ENCODE results near the gene ATP6V1G1.
"Not testable (repeated sequence)": the region's sequence is repeated elsewhere in the genome, so short reads cannot be mapped to it uniquely, and the experiment has no call there.

The ATP6V1G1 gene

GRCh38 chr9:114580609-114581193 lies 6.9 kb upstream of the ATP6V1G1 start:
- no peak for DNase-seq

- DNase-seq: no peak
Observed at GRCh38 chr9:114583371-114584155, 4.0 kb upstream of the ATP6V1G1 start.

GRCh38 chr9:114588210-114588609 lies 641 bp downstream of the ATP6V1G1 start:
- peak; percentile 23 for DNase-seq

GRCh38 chr9:114588651-114589526 lies 1.3 kb downstream of the ATP6V1G1 start:
- no peak for DNase-seq

GRCh38 chr9:114590328-114590727 lies 2.8 kb downstream of the ATP6V1G1 start:
- no peak for DNase-seq

GRCh38 chr9:114591291-114591787 lies 3.8 kb downstream of the ATP6V1G1 start:
- no peak for DNase-seq

- DNase-seq: no peak
Observed at GRCh38 chr9:114591849-114592248, 4.3 kb downstream of the ATP6V1G1 start.

GRCh38 chr9:114592356-114592755 lies 4.8 kb downstream of the ATP6V1G1 start:
- peak; percentile 52 for DNase-seq

- no peak for DNase-seq
Observed at GRCh38 chr9:114594136-114594535, 6.6 kb downstream of the ATP6V1G1 start.

GRCh38 chr9:114600502-114601248 lies 13.1 kb downstream of the ATP6V1G1 start:
- DNase-seq: not testable (repeated sequence)

GRCh38 chr9:114601787-114602186 lies 14.2 kb downstream of the ATP6V1G1 start:
- DNase-seq: not testable (repeated sequence)

- DNase-seq: no peak
Observed at GRCh38 chr9:114602620-114603019, 15.1 kb downstream of the ATP6V1G1 start.

GRCh38 chr9:114603248-114603647 lies 15.7 kb downstream of the ATP6V1G1 start:
- no peak for DNase-seq

- DNase-seq: no peak
Observed at GRCh38 chr9:114604989-114605388, 17.4 kb downstream of the ATP6V1G1 start.

GRCh38 chr9:114606068-114606467 lies 18.5 kb downstream of the ATP6V1G1 start:
- no peak for DNase-seq

- no peak for DNase-seq
Observed at GRCh38 chr9:114606597-114607207, 19.1 kb downstream of the ATP6V1G1 start.

- DNase-seq: no peak
Observed at GRCh38 chr9:114607671-114608524, 20.3 kb downstream of the ATP6V1G1 start.

GRCh38 chr9:114608525-114608796 lies 20.9 kb downstream of the ATP6V1G1 start:
- no peak for DNase-seq

GRCh38 chr9:114611516-114612271 lies 24.1 kb downstream of the ATP6V1G1 start:
- peak; percentile 47 for DNase-seq

GRCh38 chr9:114612272-114612923 lies 24.8 kb downstream of the ATP6V1G1 start:
- DNase-seq: no peak
